Measurements from ENCODE around the gene SH3BP1. TPM values are rescaled to one million over a fixed set of nuclear protein-coding genes. Genes with fewer than 3 reads are reported as not detected.

Gene SH3BP1
- total and polyA plus RNA-seq, 9 of the 15 experiments (the other 6 are each of a cell fraction or from before 2014, with no cell fraction given) = 0.10 to 36.2 (median 10.4) TPM

DNA sequence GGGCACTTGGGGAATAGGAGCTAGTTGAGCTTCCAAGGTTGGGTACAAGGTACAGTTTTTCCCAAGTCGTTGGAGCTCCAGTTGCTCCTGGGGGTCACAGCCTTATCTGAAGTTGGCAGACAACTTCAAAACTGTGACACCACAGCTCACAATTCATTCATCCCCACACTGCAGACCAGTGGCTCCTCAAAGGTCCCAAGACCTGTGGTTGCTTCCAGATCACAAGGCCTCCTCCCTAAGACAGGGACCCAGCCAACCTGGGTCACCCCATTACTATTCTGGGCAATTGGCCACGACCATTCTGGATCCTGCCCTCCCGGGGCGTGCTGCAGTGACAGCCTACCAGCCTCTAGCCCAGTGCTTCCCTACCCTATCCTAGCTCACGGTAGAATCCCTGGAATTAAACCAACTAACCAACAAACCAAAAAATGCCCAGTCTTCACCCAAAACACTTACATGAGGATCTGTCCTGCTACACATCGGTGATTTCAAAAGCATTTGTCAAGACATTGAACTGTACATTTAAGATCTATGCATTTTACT lies 18.2 kb downstream of the SH3BP1 start (continued):
- TF ChIP-seq NFATC3 (IDR thresholded peaks at IDR 0.05) (no peak), ZNF146 (CRISPR knock-in tag; IDR thresholded peaks at IDR 0.05; ENCODE audit: unreplicated experiment) (no peak), RBM15 (IDR thresholded peaks at IDR 0.05; ENCODE audit: insufficient read depth, low read length) (no peak), HSF4 (CRISPR knock-in tag; IDR thresholded peaks at IDR 0.05; ENCODE audit: borderline replicate concordance) (no peak), SMARCA4 (IDR thresholded peaks at IDR 0.05) (no peak), KDM5B (IDR thresholded peaks at IDR 0.05; ENCODE audit: insufficient replicate concordance, low read depth, low read length) (peak; percentile 42), PCBP2 (IDR thresholded peaks at IDR 0.05; ENCODE audit: low read depth, low read length, poor library complexity, severe bottlenecking) (no peak), EHMT2 (IDR thresholded peaks at IDR 0.05) (no peak), POLR2AphosphoS5 (IDR thresholded peaks at IDR 0.05; ENCODE audit: control insufficient read depth, insufficient read depth, low read depth, low read length) (peak; percentile 68), GABPB1 (CRISPR knock-in tag; IDR thresholded peaks at IDR 0.05) (0 out of 2 replicates have a peak, but pooled peaks have one; percentile 30), ZBTB8A (IDR thresholded peaks at IDR 0.05; ENCODE audit: partially characterized antibody) (no peak), POLR2A (conservative IDR thresholded peaks at IDR 0.05) (peak; percentile 79)
- TF ChIP-seq, protein P1, sequence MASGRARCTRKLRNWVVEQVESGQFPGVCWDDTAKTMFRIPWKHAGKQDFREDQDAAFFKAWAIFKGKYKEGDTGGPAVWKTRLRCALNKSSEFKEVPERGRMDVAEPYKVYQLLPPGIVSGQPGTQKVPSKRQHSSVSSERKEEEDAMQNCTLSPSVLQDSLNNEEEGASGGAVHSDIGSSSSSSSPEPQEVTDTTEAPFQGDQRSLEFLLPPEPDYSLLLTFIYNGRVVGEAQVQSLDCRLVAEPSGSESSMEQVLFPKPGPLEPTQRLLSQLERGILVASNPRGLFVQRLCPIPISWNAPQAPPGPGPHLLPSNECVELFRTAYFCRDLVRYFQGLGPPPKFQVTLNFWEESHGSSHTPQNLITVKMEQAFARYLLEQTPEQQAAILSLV (tag; IDR thresholded peaks at IDR 0.05) = no peak
- TF ChIP-seq, protein P2, sequence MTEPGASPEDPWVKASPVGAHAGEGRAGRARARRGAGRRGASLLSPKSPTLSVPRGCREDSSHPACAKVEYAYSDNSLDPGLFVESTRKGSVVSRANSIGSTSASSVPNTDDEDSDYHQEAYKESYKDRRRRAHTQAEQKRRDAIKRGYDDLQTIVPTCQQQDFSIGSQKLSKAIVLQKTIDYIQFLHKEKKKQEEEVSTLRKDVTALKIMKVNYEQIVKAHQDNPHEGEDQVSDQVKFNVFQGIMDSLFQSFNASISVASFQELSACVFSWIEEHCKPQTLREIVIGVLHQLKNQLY (CRISPR knock-in tag; conservative IDR thresholded peaks at IDR 0.05) = no peak
- TF ChIP-seq, protein P3, sequence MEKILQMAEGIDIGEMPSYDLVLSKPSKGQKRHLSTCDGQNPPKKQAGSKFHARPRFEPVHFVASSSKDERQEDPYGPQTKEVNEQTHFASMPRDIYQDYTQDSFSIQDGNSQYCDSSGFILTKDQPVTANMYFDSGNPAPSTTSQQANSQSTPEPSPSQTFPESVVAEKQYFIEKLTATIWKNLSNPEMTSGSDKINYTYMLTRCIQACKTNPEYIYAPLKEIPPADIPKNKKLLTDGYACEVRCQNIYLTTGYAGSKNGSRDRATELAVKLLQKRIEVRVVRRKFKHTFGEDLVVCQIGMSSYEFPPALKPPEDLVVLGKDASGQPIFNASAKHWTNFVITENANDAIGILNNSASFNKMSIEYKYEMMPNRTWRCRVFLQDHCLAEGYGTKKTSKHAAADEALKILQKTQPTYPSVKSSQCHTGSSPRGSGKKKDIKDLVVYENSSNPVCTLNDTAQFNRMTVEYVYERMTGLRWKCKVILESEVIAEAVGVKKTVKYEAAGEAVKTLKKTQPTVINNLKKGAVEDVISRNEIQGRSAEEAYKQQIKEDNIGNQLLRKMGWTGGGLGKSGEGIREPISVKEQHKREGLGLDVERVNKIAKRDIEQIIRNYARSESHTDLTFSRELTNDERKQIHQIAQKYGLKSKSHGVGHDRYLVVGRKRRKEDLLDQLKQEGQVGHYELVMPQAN (IDR thresholded peaks at IDR 0.05; ENCODE audit: borderline replicate concordance) = 0 out of 2 replicates have a peak, but pooled peaks have one; percentile 28
- TF ChIP-seq, protein P4, sequence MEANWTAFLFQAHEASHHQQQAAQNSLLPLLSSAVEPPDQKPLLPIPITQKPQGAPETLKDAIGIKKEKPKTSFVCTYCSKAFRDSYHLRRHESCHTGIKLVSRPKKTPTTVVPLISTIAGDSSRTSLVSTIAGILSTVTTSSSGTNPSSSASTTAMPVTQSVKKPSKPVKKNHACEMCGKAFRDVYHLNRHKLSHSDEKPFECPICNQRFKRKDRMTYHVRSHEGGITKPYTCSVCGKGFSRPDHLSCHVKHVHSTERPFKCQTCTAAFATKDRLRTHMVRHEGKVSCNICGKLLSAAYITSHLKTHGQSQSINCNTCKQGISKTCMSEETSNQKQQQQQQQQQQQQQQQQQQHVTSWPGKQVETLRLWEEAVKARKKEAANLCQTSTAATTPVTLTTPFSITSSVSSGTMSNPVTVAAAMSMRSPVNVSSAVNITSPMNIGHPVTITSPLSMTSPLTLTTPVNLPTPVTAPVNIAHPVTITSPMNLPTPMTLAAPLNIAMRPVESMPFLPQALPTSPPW (CRISPR knock-in tag; IDR thresholded peaks at IDR 0.05) = peak; percentile 19
- TF ChIP-seq, protein P5, sequence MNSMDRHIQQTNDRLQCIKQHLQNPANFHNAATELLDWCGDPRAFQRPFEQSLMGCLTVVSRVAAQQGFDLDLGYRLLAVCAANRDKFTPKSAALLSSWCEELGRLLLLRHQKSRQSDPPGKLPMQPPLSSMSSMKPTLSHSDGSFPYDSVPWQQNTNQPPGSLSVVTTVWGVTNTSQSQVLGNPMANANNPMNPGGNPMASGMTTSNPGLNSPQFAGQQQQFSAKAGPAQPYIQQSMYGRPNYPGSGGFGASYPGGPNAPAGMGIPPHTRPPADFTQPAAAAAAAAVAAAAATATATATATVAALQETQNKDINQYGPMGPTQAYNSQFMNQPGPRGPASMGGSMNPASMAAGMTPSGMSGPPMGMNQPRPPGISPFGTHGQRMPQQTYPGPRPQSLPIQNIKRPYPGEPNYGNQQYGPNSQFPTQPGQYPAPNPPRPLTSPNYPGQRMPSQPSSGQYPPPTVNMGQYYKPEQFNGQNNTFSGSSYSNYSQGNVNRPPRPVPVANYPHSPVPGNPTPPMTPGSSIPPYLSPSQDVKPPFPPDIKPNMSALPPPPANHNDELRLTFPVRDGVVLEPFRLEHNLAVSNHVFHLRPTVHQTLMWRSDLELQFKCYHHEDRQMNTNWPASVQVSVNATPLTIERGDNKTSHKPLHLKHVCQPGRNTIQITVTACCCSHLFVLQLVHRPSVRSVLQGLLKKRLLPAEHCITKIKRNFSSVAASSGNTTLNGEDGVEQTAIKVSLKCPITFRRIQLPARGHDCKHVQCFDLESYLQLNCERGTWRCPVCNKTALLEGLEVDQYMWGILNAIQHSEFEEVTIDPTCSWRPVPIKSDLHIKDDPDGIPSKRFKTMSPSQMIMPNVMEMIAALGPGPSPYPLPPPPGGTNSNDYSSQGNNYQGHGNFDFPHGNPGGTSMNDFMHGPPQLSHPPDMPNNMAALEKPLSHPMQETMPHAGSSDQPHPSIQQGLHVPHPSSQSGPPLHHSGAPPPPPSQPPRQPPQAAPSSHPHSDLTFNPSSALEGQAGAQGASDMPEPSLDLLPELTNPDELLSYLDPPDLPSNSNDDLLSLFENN (IDR thresholded peaks at IDR 0.05; ENCODE audit: low read depth in 2 of 2, low read length in 2 of 2) = peak in 1 of 2 experiments; percentile 50; a peak in 1 of 4 replicates
